NCI-H2081 treated with DMSO at 0.1 percent for 48 hours (cell line): ENCODE data around the gene ZBBX.

ENCODE experiments used
- DNase-seq: peaks from one replicate; lab custom pipeline; 2025; lab: John Stamatoyannopoulos, UW

Gene ZBBX

DNA sequence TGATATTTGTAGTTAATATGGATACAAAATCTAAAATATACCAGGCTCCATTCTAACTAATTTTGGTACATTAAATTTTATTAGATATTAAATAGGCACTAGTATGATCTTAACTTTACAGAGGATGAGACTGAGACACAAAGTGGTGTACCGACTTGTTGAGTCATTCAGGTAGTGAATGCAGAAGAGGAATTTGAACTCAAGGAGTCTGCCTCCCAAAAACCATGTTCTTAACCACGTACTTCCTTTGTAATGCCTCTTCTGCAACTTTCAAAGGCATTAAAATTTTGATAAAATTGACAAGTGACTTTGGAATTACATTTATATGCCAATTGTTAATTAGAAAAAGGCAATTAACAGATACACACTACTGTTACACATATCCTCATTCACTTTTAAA lies 61.8 kb downstream of the ZBBX start:
- DNase-seq = no peak

GRCh38 chr3:167306319-167306718 lies 73.8 kb downstream of the ZBBX start:
- DNase-seq = no peak

- DNase-seq = no peak
Observed at GRCh38 chr3:167305340-167305890, 74.7 kb downstream of the ZBBX start.

DNA sequence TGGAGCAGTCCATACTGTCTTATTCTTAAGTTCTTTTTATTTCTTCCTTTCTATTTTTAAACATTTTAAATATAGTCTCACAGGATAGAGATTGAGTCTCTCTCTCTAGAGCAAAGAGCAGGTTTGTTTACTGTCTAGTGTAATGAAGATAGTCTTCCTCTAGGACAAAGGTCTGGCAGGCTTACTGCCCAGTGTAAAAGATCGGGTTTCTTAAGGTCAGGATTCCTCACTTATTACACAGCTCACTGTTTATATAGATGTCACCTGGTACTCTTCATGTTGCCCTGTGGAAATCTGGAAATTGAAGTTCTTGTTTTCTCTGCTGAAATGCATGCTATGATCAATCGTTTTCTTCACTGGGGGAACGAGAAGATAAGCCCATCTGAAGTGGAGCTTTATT lies 76.0 kb downstream of the ZBBX start:
- DNase-seq = no peak

DNA sequence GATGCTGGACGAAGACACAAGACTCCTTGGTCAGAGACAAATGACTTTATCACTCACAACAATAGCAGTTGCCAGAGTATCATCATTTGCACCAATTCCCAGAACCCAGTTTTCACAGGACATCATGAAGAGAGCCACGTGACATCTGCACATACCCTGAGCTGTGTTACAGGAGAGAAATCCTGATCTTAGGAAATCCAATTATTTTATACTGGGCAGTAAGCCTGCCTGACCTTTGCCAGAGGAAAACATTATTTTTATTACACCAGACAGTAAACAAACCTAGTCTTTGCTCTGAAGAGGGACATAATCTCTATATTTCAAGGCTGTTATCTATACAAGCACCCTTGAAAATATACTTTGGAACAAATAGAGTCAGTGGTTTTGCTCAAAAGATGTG lies 77.4 kb downstream of the ZBBX start:
- no peak for DNase-seq

- no peak for DNase-seq
Observed at GRCh38 chr3:167300207-167300606, 79.9 kb downstream of the ZBBX start.

GRCh38 chr3:167289435-167289834 lies 90.7 kb downstream of the ZBBX start:
- no peak for DNase-seq

- no peak for DNase-seq
Observed at GRCh38 chr3:167288737-167289136, 91.4 kb downstream of the ZBBX start.

DNA sequence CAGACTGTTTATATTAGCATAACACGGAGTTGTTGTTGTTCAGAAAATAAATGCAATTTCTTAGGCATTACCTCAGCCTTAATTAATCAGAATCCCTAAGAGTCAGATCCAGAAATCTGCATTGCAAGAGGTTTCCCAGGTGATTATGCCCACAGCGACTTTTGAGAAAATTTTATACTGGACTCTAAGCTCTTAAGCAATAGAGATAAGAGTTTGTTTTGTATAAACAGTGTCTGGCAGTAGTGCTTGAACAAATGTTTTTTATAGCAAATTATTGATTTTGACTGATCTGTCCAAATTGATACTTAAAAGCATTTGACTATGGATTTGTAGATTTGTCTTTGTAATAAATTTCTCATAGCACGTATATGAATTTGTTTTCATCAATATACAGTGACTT lies 92.8 kb downstream of the ZBBX start:
- DNase-seq = no peak

DNA sequence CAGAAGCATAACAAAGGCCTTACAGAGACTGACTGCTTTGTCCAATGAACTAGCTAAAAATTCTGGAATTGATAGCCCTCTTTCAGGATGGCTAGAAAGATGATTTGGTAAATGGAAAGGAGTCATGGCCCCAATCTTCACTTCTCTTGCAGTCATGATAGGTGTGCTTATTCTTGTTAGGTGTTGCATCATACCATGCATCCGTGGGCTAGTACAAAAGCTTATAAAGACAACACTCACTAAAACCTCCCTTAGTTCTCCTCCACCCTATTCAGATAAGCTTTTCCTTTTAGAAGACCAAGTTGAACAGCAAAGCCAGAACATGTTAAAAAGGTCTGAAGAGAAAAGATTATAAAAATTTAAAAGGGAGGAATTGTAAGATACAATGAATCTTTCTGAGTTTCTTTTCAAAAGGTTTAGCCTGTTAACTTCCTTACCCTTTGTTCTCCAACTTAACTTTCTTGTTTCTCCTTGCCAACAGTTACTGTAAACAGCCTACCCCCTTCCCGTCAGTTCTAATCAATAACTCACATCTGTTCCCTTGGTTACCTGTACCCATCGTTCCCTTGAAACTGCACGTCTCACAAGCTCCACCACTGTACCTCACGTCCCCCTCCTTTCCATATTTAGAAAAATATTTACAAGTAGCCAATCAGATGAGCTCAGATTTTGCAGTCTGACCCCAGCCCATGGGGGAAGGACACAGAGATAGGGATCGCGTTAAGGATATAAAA lies 105.8 kb downstream of the ZBBX start:
- no peak for DNase-seq

DNA sequence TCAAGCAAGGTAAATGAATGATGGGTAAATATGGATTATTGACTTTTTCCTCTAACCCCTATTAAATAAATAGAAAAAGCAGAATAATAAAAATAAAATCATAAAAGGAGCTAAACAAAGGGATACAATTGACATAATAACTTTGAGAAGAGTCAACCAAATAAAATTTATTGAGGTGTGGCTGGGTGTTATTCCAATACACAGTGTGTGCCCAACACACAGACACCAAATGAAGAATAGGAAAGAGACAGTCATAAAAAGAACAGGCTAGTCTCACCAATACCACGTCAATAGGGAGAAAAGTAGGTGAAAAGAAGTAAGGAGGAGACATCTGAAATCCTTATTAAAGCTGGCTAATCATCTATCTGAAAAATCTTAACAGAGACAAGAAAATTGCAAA lies 127.1 kb downstream of the ZBBX start:
- DNase-seq = no peak

DNA sequence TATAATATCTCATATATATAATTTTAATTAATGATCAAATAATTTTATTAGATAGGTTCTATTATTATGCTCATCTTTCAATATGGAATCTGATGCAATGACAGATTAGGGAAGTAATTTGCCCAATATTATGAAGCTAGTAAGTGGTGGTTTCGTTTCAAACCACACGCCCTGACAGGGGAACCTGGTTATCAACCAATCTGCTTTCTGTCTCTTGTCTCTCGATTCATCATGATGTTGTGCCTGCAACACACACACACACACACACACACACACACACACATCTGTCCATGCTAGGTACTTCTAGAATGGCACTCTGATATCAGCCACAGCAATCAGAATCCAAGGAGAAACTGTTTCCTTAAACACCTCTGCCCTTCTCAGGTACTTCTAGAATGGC lies 128.4 kb downstream of the ZBBX start:
- DNase-seq = no peak

- DNase-seq = no peak
Observed at GRCh38 chr3:167246252-167246651, 133.8 kb downstream of the ZBBX start.

DNA sequence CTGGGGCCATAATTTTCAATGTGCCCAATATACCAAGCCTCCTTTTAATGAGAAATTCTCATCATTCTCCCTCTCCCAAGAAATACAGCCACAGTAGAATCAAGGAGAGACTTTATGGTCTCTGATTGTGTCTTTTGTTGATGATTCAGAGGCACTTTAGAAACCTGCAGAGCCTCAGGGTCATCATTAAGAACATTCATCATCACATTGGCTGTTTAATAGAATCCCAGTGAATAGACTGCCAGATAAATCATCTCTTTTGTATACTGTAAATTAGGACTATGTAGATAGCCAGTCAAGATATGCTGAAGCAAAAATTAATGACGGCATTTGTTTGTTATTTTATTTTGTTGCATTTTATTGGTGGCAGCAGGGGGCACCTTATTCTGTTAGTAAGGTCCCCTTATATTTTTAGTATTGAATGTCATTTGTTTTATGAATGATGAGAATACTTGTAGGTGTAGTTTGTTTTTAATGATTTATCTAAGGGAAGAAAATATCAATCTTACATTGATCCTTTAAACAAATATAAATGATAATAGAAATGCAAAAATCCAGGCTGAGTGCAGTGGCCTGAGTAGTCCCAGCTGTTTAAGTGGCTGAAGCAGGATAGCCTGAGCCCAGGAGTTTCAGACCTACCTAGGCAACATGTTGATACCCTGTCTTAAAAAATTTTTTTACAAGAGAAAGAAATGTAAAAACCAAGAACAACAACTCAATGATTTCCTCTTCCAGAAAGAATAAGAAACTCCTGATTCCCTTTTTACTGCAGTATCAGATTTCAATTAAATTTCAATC lies 138.8 kb downstream of the ZBBX start:
- no peak for DNase-seq

- no peak for DNase-seq
Observed at GRCh38 chr3:167228135-167228534, 152.0 kb downstream of the ZBBX start.

DNA sequence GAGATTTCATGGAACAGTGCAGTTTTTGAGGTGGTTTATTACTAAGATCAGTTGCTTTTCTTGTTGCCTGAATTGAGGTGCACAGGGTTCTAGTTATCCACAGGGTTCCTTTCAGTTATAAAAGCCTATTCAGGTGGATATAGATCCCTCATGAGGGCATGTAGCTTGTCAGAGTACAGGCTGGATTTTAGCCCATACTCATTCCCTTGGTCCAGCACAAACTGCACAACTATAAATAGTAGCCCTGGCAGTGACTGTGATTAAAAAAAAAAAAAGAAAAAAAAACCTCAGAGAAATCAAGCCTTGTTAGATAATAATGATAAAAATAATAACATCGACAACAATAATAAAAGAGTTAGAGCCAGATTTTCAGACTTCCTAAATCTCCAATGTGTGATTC lies 154.3 kb downstream of the ZBBX start:
- no peak for DNase-seq

- DNase-seq = no peak
Observed at GRCh38 chr3:167209011-167209410, 171.1 kb downstream of the ZBBX start.

DNA sequence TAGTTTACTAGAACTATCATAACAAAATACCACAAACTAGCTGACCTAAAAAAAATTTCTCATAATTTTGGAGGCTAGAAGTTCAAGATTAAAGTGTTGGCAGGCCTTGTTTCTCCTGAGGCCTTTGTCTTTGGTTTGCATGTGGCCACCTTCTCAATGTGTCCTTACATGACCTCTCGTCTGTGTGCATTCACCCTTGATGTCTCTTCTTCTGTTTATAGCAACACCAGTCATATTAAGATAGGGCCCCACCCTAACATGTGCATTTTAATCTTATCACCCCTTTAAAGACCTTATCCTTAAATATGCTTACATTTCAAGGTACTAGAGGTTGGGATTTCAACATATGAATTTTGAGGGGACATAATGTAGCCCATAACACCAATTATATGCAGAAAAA lies 177.0 kb downstream of the ZBBX start:
- no peak for DNase-seq

DNA sequence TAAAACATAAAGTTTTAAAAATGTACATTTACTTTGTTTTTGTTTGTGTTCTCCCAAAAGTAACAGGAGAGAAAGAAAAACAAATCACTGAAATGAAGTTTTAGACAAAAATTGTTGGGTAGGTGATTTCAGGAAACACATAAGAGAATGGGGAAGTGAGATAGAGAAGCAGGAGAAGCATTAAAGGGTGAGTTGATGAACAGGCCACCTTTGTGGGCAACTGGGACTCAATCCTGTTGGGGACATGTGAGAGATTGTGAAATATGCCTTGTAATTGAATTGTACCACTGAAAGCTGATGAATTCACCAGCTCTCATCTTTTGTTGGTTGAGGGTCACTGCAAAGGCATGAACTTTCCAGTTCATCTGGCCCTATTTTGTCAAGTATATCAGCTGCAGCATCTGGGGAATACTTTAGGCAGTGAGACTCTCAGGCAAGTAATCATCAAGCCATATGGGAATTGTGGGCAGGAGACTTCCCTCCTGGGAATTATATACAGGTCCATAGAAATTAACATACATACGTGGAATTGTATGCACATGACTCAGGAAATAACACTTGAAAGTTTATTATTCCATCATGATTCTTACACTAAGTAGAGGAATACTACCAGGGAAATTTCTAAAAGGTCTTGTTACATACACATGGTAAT lies 181.0 kb downstream of the ZBBX start:
- DNase-seq = no peak
